Measurements from ENCODE around the gene TYW1.
"Not testable (repeated sequence)": the region's sequence is repeated elsewhere in the genome, so short reads cannot be mapped to it uniquely, and the experiment has no call there.

Gene TYW1

DNA sequence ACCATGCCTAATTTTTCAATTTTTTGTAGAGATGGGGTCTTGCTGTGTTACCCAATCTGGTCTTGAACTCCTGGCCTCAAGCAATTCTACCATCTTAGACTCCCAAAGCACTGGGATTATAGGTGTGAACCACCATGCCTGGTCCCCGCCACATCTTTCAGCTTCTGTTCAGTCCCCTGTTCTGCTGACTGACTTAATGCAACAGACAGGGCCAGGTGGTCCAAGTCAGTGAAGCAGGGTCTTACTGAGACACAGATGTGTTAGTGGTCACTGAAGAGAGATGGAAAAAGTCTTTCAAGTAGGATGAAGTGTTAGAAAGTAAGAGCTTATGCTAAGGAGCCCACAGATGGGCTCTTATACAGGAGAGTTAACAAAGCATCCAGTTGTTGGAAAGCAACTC lies 246.2 kb downstream of the TYW1 start:
- not testable (repeated sequence) for H3K36me3 ChIP-seq (ENCODE audit: control insufficient read depth, insufficient read depth, low read length); H3K4me1 ChIP-seq (ENCODE audit: control insufficient read depth, insufficient read depth, low read length); H3K4me3 ChIP-seq (ENCODE audit: insufficient read depth, low read depth, low read length); H3K9me3 ChIP-seq (ENCODE audit: control insufficient read depth, low read length); H3K27ac ChIP-seq (ENCODE audit: insufficient read depth, low read depth, low read length, poor library complexity, severe bottlenecking); H3K27me3 ChIP-seq (ENCODE audit: control insufficient read depth, insufficient read depth, low read length, poor library complexity, severe bottlenecking)
- 94 to 100% methylated on average over 1 of the region's 1 CpG for WGBS, 2 experiments

DNA sequence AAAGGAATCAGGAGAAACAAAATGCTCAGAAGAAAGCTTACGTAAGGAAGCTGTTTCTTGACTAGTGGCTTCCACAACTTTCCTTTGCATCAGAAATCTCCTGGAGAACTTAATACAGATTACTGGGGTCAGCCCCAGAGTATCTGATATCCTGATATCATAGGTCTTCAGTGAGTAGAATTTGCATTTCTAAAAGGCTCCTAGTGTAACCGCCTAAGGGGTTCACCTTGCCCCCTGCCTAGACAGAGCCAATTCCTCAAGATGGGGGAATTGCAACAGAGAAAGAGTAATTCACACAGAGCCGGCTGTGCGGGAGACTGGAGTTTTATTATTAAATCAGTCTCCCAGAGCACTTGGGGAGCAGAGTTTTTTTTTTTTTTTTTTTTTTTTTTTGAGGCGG lies 251.7 kb downstream of the TYW1 start:
- not testable (repeated sequence) for H3K36me3 ChIP-seq (ENCODE audit: control insufficient read depth, insufficient read depth, low read length); H3K27ac ChIP-seq (ENCODE audit: insufficient read depth, low read depth, low read length, poor library complexity, severe bottlenecking); H3K4me3 ChIP-seq (ENCODE audit: insufficient read depth, low read depth, low read length); H3K4me1 ChIP-seq (ENCODE audit: control insufficient read depth, insufficient read depth, low read length); H3K9me3 ChIP-seq (ENCODE audit: control insufficient read depth, low read length); H3K27me3 ChIP-seq (ENCODE audit: control insufficient read depth, insufficient read depth, low read length, poor library complexity, severe bottlenecking)
- WGBS, 2 experiments: 82 to 86% methylated on average over 4 of the region's 5 CpGs

DNA sequence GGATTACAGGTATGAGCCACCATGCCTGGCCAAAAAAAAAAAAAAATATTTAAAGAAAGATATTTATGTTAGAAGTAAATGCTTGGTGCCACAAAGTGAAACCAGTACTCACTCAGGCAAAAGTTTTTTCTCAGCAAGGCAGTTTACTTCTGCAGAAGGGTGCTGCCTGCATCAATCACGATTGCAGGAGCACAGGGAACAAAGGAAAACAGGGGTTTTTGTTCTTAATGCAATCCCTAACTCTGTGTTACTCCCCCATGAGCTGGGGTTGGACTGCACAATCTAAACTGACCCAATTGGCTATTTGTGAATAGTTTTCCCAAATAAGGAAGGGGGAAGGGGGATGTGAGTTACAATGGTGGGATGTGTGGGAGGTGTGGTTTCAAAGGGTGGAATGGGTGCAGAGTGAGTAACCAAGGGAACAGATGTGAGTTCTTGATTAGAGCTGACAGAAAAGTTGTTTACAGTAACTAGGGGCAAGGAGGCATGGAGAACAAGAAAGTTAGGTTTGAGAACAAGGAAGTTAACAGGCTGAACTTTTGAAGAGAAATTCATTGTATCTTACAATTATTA lies 255.4 kb downstream of the TYW1 start:
- H3K4me3 ChIP-seq (ENCODE audit: insufficient read depth, low read depth, low read length): no peak overlapping the region
- H3K27me3 ChIP-seq (ENCODE audit: control insufficient read depth, insufficient read depth, low read length, poor library complexity, severe bottlenecking): no peaks in the 10 kb centered on the region
- WGBS, 2 experiments: 92 to 94% methylated on average over 1 of the region's 1 CpG
- H3K27ac ChIP-seq (ENCODE audit: insufficient read depth, low read depth, low read length, poor library complexity, severe bottlenecking): no peak overlapping the region
- H3K36me3 ChIP-seq (ENCODE audit: control insufficient read depth, insufficient read depth, low read length): no peaks in the 10 kb centered on the region
- no peaks in the 10 kb centered on the region for H3K9me3 ChIP-seq (ENCODE audit: control insufficient read depth, low read length)
- no peaks in the 10 kb centered on the region for H3K4me1 ChIP-seq (ENCODE audit: control insufficient read depth, insufficient read depth, low read length)

DNA sequence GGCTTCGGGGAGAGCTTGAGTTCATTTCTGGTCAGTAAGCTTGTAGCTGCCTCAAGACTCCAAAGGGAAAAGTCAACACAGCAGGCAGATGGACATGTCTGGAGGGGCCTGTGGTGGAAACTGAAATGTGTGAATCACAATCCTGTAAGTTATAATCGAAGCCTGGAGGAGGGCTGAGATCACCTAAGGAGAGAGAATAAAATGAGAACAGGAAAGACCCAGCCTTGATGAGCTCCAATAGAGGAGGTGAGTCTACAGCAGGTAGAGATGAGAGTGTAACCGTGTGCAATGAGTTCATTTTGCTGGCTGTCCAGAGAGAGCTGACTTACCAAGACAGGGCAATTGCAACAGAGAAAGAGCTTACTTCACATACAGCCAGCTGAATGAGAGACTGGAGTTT lies 258.4 kb downstream of the TYW1 start:
- H3K4me1 ChIP-seq (ENCODE audit: control insufficient read depth, insufficient read depth, low read length): not testable (repeated sequence)

DNA sequence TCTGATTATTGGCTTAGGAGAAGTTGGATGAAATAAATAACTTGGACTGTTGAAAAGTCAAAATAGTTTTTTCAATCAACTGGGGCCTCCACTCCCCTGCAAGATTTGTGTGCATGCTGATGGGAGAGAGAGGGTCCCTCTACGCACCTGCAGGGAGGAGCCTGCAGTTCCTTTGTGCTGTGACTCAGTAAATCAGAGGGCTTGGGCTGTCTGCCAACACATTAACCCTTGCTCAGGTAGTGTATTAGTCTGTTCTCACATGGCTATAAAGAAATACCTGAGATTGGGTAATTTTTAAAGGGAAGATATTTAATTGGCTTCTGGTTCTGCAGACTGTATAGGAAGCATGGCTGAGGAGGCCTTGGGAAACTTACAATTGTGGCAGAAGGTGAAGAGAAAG lies 261.1 kb downstream of the TYW1 start:
- H3K27me3 ChIP-seq (ENCODE audit: control insufficient read depth, insufficient read depth, low read length, poor library complexity, severe bottlenecking); H3K27ac ChIP-seq (ENCODE audit: insufficient read depth, low read depth, low read length, poor library complexity, severe bottlenecking); H3K4me1 ChIP-seq (ENCODE audit: control insufficient read depth, insufficient read depth, low read length); H3K36me3 ChIP-seq (ENCODE audit: control insufficient read depth, insufficient read depth, low read length); H3K9me3 ChIP-seq (ENCODE audit: control insufficient read depth, low read length); H3K4me3 ChIP-seq (ENCODE audit: insufficient read depth, low read depth, low read length): not testable (repeated sequence)
- WGBS, 2 experiments: 58 to 86% methylated on average over 1 of the region's 1 CpG

More for the DNA sequence above, 258.4 kb downstream of the TYW1 start:
- not testable (repeated sequence) for H3K27me3 ChIP-seq (ENCODE audit: control insufficient read depth, insufficient read depth, low read length, poor library complexity, severe bottlenecking); H3K36me3 ChIP-seq (ENCODE audit: control insufficient read depth, insufficient read depth, low read length); H3K9me3 ChIP-seq (ENCODE audit: control insufficient read depth, low read length); H3K27ac ChIP-seq (ENCODE audit: insufficient read depth, low read depth, low read length, poor library complexity, severe bottlenecking); H3K4me3 ChIP-seq (ENCODE audit: insufficient read depth, low read depth, low read length)
- WGBS, 2 experiments: 92 to 95% methylated on average over 2 of the region's 3 CpGs

DNA sequence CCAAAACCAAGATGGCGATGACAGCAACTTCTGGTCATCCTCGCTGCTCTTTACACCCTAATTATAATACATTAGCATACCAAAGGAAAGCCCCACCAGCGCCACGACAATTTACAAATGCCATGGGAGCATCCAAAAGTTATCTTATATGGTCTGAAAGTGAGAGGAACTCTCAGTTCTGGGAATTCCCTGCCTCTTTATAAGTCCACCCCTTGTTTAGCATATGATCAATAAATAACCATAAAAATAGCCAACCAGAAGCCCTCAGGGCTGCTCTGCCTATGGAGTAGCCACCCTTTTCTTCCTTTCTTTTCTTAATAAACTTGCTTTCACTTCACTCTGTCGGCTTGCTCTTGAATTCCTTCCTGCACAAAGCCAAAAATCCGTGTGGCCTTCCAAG lies 262.7 kb downstream of the TYW1 start:
- not testable (repeated sequence) for H3K27ac ChIP-seq (ENCODE audit: insufficient read depth, low read depth, low read length, poor library complexity, severe bottlenecking); H3K4me1 ChIP-seq (ENCODE audit: control insufficient read depth, insufficient read depth, low read length); H3K4me3 ChIP-seq (ENCODE audit: insufficient read depth, low read depth, low read length); H3K36me3 ChIP-seq (ENCODE audit: control insufficient read depth, insufficient read depth, low read length); H3K9me3 ChIP-seq (ENCODE audit: control insufficient read depth, low read length); H3K27me3 ChIP-seq (ENCODE audit: control insufficient read depth, insufficient read depth, low read length, poor library complexity, severe bottlenecking)
- WGBS, 2 experiments: 83 to 86% methylated on average over 6 of the region's 6 CpGs

DNA sequence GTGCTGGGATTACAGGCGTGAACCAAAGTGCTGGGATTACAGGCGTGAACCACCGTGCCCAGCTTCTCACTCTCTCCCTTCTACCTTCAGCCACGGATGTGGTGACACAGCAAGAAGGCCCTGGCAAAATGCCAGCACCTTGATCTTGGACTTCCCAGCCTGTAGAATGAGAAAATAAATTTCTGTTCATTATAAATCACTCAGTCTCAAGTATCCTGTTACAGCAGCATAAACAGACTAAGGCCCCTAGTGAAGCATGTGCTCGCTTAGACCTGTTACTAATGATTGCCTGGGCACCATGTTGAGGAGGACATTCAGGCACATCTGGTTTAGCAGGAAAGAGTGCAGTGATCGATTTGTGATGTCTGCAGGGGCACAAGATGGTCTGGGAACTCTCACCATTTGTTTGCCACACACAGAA lies 263.5 kb downstream of the TYW1 start:
- not testable (repeated sequence) for H3K27me3 ChIP-seq (ENCODE audit: control insufficient read depth, insufficient read depth, low read length, poor library complexity, severe bottlenecking); H3K27ac ChIP-seq (ENCODE audit: insufficient read depth, low read depth, low read length, poor library complexity, severe bottlenecking); H3K4me1 ChIP-seq (ENCODE audit: control insufficient read depth, insufficient read depth, low read length); H3K9me3 ChIP-seq (ENCODE audit: control insufficient read depth, low read length); H3K4me3 ChIP-seq (ENCODE audit: insufficient read depth, low read depth, low read length); H3K36me3 ChIP-seq (ENCODE audit: control insufficient read depth, insufficient read depth, low read length)
- WGBS, 2 experiments: 91 to 96% methylated on average over 6 of the region's 6 CpGs

DNA sequence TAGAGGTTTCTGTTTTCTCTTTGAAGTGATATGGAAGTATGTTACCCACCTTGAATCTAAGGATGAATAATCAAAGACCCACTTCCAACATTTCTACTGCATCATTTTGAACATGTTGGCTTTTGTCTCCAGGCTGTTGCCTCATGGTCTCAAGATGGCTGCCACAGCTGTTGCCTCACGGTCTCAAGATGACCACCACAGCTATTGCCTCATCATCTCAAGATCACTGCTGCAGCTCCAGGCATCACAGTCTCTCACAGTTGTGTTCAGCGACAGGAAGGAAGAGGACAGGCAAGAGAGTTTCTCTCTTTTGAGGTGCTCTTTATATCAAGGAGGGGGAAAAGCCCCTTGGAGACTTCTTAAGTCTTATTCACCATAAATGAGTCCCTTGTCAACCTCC lies 267.4 kb downstream of the TYW1 start:
- not testable (repeated sequence) for H3K36me3 ChIP-seq (ENCODE audit: control insufficient read depth, insufficient read depth, low read length); H3K4me3 ChIP-seq (ENCODE audit: insufficient read depth, low read depth, low read length); H3K27me3 ChIP-seq (ENCODE audit: control insufficient read depth, insufficient read depth, low read length, poor library complexity, severe bottlenecking); H3K4me1 ChIP-seq (ENCODE audit: control insufficient read depth, insufficient read depth, low read length); H3K27ac ChIP-seq (ENCODE audit: insufficient read depth, low read depth, low read length, poor library complexity, severe bottlenecking); H3K9me3 ChIP-seq (ENCODE audit: control insufficient read depth, low read length)
- WGBS, 2 experiments: 95 to 100% methylated on average over 2 of the region's 2 CpGs

DNA sequence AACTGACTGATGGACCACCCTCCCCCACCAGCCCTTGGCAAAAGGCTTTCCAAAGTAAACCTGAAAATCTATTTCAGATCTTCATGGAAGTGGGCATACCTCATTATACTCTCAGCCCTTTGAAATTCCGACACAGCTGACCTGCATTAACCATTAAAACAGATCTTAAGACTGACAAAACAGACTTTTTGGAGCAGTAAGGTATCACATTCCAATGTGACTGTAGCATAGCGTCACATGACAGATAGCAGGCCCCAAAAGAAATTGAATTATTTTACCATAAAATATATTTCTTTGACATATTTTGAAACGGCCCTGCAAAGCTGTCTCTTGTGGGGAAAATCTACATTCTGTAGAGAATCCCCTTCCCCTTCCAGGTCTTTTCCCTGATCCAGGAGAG lies 269.4 kb downstream of the TYW1 start:
- not testable (repeated sequence) for H3K4me1 ChIP-seq (ENCODE audit: control insufficient read depth, insufficient read depth, low read length); H3K4me3 ChIP-seq (ENCODE audit: insufficient read depth, low read depth, low read length); H3K27me3 ChIP-seq (ENCODE audit: control insufficient read depth, insufficient read depth, low read length, poor library complexity, severe bottlenecking); H3K9me3 ChIP-seq (ENCODE audit: control insufficient read depth, low read length); H3K27ac ChIP-seq (ENCODE audit: insufficient read depth, low read depth, low read length, poor library complexity, severe bottlenecking); H3K36me3 ChIP-seq (ENCODE audit: control insufficient read depth, insufficient read depth, low read length)
- 96 to 100% methylated on average over 2 of the region's 3 CpGs for WGBS, 2 experiments

DNA sequence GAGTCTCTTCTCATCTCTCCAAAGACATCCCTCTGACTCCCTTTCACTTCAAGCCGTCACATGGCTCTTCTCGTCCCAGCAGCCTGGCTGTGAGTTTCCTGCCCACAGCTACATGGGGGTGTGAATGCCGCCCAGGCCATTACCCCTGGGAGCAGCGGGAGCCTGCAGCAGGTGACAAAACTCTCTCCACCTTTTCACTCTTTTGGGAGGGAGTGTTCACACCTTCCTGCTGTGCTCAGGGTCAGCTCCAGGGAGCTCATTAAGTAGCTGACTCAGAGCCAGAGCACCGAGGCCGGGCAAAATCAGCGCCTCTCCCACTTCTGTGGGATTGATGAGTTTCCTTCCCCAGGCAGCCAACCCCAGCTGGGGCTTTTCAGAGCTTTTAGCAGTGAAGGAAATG lies 271.3 kb downstream of the TYW1 start:
- Histone ChIP-seq H3K4me1 (ENCODE audit: control insufficient read depth, insufficient read depth, low read length) (no peaks in the 10 kb centered on the region), H3K27ac (ENCODE audit: insufficient read depth, low read depth, low read length, poor library complexity, severe bottlenecking) (no peak overlapping the region), H3K27me3 (ENCODE audit: control insufficient read depth, insufficient read depth, low read length, poor library complexity, severe bottlenecking) (no peaks in the 10 kb centered on the region), H3K36me3 (ENCODE audit: control insufficient read depth, insufficient read depth, low read length) (no peaks in the 10 kb centered on the region), H3K9me3 (ENCODE audit: control insufficient read depth, low read length) (no peaks in the 10 kb centered on the region), H3K4me3 (ENCODE audit: insufficient read depth, low read depth, low read length) (no peak overlapping the region)
- WGBS, 2 experiments: 37 to 45% methylated on average over 7 of the region's 7 CpGs

DNA sequence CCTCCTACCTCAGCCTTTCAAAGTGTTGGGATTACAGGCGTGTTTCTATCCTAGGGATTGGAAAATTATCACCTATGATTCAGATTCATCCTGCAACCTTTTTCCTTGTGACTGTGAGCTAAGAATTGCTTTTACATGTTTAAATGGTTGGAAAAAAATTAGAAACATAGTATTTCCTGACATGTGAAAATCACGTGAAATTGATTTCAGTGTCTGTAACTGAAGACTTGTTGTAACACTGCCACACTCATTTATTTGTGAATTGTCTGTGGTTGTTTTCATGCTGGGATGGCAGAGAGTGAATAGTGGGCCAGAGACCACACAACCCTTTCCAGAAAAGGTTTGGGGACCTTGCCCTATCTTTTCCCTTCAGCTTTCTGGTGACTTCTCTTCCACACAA lies 273.3 kb downstream of the TYW1 start:
- 95 to 96% methylated on average over 2 of the region's 2 CpGs for WGBS, 2 experiments
- not testable (repeated sequence) for H3K4me1 ChIP-seq (ENCODE audit: control insufficient read depth, insufficient read depth, low read length); H3K9me3 ChIP-seq (ENCODE audit: control insufficient read depth, low read length); H3K27me3 ChIP-seq (ENCODE audit: control insufficient read depth, insufficient read depth, low read length, poor library complexity, severe bottlenecking); H3K4me3 ChIP-seq (ENCODE audit: insufficient read depth, low read depth, low read length); H3K27ac ChIP-seq (ENCODE audit: insufficient read depth, low read depth, low read length, poor library complexity, severe bottlenecking); H3K36me3 ChIP-seq (ENCODE audit: control insufficient read depth, insufficient read depth, low read length)
